ENCODE data around the gene STRN3.

STRN3 gene

GRCh38 chr14:30868736-30869135 lies 157.4 kb downstream of the STRN3 start:
- TF ChIP-seq, protein P1, sequence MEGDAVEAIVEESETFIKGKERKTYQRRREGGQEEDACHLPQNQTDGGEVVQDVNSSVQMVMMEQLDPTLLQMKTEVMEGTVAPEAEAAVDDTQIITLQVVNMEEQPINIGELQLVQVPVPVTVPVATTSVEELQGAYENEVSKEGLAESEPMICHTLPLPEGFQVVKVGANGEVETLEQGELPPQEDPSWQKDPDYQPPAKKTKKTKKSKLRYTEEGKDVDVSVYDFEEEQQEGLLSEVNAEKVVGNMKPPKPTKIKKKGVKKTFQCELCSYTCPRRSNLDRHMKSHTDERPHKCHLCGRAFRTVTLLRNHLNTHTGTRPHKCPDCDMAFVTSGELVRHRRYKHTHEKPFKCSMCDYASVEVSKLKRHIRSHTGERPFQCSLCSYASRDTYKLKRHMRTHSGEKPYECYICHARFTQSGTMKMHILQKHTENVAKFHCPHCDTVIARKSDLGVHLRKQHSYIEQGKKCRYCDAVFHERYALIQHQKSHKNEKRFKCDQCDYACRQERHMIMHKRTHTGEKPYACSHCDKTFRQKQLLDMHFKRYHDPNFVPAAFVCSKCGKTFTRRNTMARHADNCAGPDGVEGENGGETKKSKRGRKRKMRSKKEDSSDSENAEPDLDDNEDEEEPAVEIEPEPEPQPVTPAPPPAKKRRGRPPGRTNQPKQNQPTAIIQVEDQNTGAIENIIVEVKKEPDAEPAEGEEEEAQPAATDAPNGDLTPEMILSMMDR (IDR thresholded peaks at IDR 0.05; ENCODE audit: control insufficient read depth, extremely low read depth, insufficient read depth) = no peak
- H3K4me3 ChIP-seq (ENCODE audit: low read depth, low read length) = no peak overlapping the region
- no peak for DNase-seq (ENCODE audit: low read depth)

- TF ChIP-seq, protein P1 (IDR thresholded peaks at IDR 0.05; ENCODE audit: control insufficient read depth, extremely low read depth, insufficient read depth) = no peak
- H3K4me3 ChIP-seq (ENCODE audit: low read depth, low read length) = no peak overlapping the region
- no peak for DNase-seq (ENCODE audit: low read depth)
These were observed 161.2 kb downstream of the STRN3 start for GRCh38 chr14:30864934-30865333.

- TF ChIP-seq, protein P1 (IDR thresholded peaks at IDR 0.05; ENCODE audit: control insufficient read depth, extremely low read depth, insufficient read depth) = no peak
- DNase-seq (ENCODE audit: low read depth) = no peak
These were observed 165.0 kb downstream of the STRN3 start for GRCh38 chr14:30861200-30861599.

DNA sequence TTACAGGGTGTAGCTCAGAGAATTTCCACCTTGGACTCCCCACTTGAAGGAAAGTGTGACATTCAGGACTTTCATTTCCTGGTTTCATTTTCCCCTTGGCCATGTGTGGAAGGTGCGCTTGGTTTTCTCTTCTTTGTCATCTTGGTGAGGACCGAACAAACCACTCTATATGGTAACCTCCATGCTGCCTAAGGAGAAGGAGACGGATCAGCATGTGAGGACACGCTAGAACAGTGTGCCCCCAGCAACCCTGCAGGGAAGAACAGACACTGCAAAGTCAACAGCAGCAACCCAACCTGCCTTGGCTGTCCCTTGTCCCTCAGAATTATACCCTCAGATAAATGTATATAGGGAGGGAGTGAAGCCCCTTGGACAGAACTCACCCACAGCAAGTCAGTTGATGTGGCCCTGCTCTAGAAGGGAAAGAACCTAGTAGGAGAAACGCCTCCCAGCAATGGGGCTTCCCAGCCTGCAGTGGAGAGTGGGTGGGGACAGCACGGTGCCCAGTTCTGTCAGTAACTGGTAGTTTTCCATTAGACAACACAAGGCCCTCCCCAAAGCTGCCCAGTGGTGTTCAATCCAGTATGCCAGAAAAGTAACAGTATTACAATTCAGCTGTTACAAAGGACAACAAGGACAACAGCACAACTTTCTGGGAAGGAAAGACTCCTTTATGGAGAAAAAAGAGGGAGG lies 170.7 kb downstream of the STRN3 start:
- no peak for DNase-seq (ENCODE audit: low read depth)
- H3K4me3 ChIP-seq (ENCODE audit: low read depth, low read length) = no peak overlapping the region

More at GRCh38 chr14:30861200-30861599, 165.0 kb downstream of the STRN3 start:
- no peak overlapping the region for H3K4me3 ChIP-seq (ENCODE audit: low read depth, low read length)

GRCh38 chr14:30854492-30854891 lies 171.7 kb downstream of the STRN3 start:
- no peak for DNase-seq (ENCODE audit: low read depth)
- no peak overlapping the region for H3K4me3 ChIP-seq (ENCODE audit: low read depth, low read length)
- TF ChIP-seq, protein P1 (IDR thresholded peaks at IDR 0.05; ENCODE audit: control insufficient read depth, extremely low read depth, insufficient read depth) = no peak

More for the DNA sequence above, 170.7 kb downstream of the STRN3 start:
- TF ChIP-seq, protein P1 (IDR thresholded peaks at IDR 0.05; ENCODE audit: control insufficient read depth, extremely low read depth, insufficient read depth) = no peak

- TF ChIP-seq, protein P1 (IDR thresholded peaks at IDR 0.05; ENCODE audit: control insufficient read depth, extremely low read depth, insufficient read depth) = no peak
- DNase-seq (ENCODE audit: low read depth) = no peak
These were observed 172.2 kb downstream of the STRN3 start for GRCh38 chr14:30853946-30854345.

DNA sequence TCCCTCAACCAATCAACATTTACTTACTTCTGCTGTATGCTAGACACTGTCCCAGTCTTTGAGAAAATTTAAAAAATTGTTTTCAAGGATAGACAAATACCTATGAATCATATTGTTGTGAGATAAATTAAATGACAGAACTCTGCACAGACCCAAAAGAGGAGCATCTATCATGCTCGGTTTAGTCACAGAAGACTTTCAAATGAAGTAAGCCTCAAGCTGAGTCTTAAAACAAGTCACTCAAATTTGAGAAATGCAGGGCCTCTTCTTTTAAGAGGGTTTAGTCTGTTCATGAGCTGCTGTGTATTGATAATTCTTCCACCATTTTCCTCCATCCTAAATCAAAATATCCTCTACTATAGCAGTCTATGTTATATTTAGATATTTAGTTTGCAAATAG lies 176.2 kb downstream of the STRN3 start:
- H3K4me3 ChIP-seq (ENCODE audit: low read depth, low read length) = no peak overlapping the region
- DNase-seq (ENCODE audit: low read depth) = no peak
- TF ChIP-seq, protein P1 (IDR thresholded peaks at IDR 0.05; ENCODE audit: control insufficient read depth, extremely low read depth, insufficient read depth) = no peak

More at GRCh38 chr14:30853946-30854345, 172.2 kb downstream of the STRN3 start:
- no peak overlapping the region for H3K4me3 ChIP-seq (ENCODE audit: low read depth, low read length)
